SH-SY5Y (cell line): ENCODE results near the gene HTT.

ENCODE experiments used
- GATA2 ChIP-seq: IDR thresholded peaks from 2 replicates; pipeline ENCODE4 v1.6.1; 2011; ENCODE audit warnings: mild to moderate bottlenecking, low read depth, low read length
- GATA3 ChIP-seq: IDR thresholded peaks from 2 replicates; pipeline ENCODE4 v1.6.1; 2011; ENCODE audit warnings: low read depth, mild to moderate bottlenecking, low read length, moderate library complexity

DNA sequence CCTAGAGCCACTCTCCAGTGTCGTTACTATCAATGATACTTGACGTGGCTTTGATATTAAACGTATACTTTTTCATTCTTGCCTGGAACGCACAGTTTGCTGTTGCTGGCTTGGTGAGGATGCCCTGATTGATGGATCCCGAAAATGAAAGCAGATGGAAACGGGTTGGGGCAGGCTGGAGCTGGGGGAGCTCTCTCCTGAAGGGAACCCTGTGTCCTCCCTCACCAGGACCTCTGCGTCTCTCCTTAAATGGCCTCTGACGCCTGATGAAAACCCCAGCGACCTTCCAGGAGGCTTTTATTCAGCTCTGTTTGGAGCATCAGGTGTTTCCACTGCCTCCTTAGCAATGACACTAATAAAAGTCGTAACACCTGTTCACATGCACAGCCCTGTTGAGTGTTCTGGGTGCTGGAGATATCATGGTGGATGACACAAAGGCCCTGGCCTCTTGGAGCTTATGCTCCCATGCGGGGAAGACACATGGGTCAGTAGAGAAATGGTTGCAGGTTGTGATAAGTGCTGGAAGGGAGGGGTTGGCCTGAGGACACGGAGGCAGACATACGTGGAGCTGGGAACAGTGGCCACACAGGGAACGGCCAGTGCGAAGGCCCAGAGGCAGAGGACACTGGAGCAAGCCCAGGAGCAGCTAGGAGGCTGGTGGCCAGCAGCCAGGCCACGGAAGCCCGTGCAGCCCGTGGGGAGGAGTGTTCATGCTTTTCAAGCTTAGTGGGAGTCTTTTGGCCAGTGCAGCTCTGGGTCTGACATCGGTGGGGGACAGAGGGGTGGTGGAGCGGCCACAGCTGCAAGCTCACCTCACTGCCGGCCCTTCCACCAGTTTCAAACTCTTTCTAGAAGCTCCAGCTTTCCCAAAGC lies 182.0 kb downstream of the HTT start:
- no peak for TF ChIP-seq GATA2
- no peak for TF ChIP-seq GATA3
